ENCODE data around the gene KLHL15.

The KLHL15 gene

GRCh38 chrX:24002167-24002566 is 24.8 kb downstream of the KLHL15 start:
- DNase-seq (ENCODE audit: low read depth): peak; percentile 36
- no peak overlapping the region for H3K4me3 ChIP-seq (ENCODE audit: low read depth, low read length)
- no peak for TF ChIP-seq CTCF (IDR thresholded peaks at IDR 0.05; ENCODE audit: insufficient read depth, low read depth, low read length, missing control alignments)

GRCh38 chrX:23999671-24000070 is 27.3 kb downstream of the KLHL15 start:
- no peak overlapping the region for H3K4me3 ChIP-seq (ENCODE audit: low read depth, low read length)
- TF ChIP-seq CTCF (IDR thresholded peaks at IDR 0.05; ENCODE audit: insufficient read depth, low read depth, low read length, missing control alignments): no peak
- no peak for DNase-seq (ENCODE audit: low read depth)

- no peak overlapping the region for H3K4me3 ChIP-seq (ENCODE audit: low read depth, low read length)
- no peak for DNase-seq (ENCODE audit: low read depth)
- no peak for TF ChIP-seq CTCF (IDR thresholded peaks at IDR 0.05; ENCODE audit: insufficient read depth, low read depth, low read length, missing control alignments)
Measured at GRCh38 chrX:23993012-23993633, 33.9 kb downstream of the KLHL15 start.

GRCh38 chrX:23992431-23992830 is 34.6 kb downstream of the KLHL15 start:
- no peak for TF ChIP-seq CTCF (IDR thresholded peaks at IDR 0.05; ENCODE audit: insufficient read depth, low read depth, low read length, missing control alignments)
- no peak overlapping the region for H3K4me3 ChIP-seq (ENCODE audit: low read depth, low read length)
- DNase-seq (ENCODE audit: low read depth): no peak

- no peak overlapping the region for H3K4me3 ChIP-seq (ENCODE audit: low read depth, low read length)
- no peak for TF ChIP-seq CTCF (IDR thresholded peaks at IDR 0.05; ENCODE audit: insufficient read depth, low read depth, low read length, missing control alignments)
- no peak for DNase-seq (ENCODE audit: low read depth)
Measured at GRCh38 chrX:23990455-23990854, 36.5 kb downstream of the KLHL15 start.

- no peak for DNase-seq (ENCODE audit: low read depth)
- no peak for TF ChIP-seq CTCF (IDR thresholded peaks at IDR 0.05; ENCODE audit: insufficient read depth, low read depth, low read length, missing control alignments)
- H3K4me3 ChIP-seq (ENCODE audit: low read depth, low read length): no peak overlapping the region
Measured at GRCh38 chrX:23989689-23990088, 37.3 kb downstream of the KLHL15 start.

GRCh38 chrX:23982891-23983290 is 44.1 kb downstream of the KLHL15 start:
- H3K4me3 ChIP-seq (ENCODE audit: low read depth, low read length): no peak overlapping the region
- DNase-seq (ENCODE audit: low read depth): no peak
- TF ChIP-seq CTCF (IDR thresholded peaks at IDR 0.05; ENCODE audit: insufficient read depth, low read depth, low read length, missing control alignments): no peak
